Neuronal stem cell (in vitro differentiated cells): ENCODE measurements around the gene TMEM145.
A peak's percentile ranks its signal among the peaks of the same experiment; 100 is the strongest.

ENCODE experiments used
- DNase-seq: peaks from one replicate; pipeline ENCODE4 v3.0.0-alpha.2; 2013; ENCODE audit warnings: low spot score
- H2AFZ ChIP-seq: one replicate; pipeline ENCODE4 v1.6.1; 2013; ENCODE audit warnings: mild to moderate bottlenecking, low read length, inconsistent platforms
- H2AK5ac ChIP-seq: 2 replicates; pipeline ENCODE4 v1.6.1; 2013; ENCODE audit warnings: low read depth, mild to moderate bottlenecking, inconsistent platforms, low read length, moderate library complexity, mixed read lengths
- H2BK120ac ChIP-seq: 2 replicates; pipeline ENCODE4 v1.6.1; 2013; ENCODE audit warnings: low read depth, mild to moderate bottlenecking, inconsistent platforms, low read length, moderate library complexity, mixed read lengths
- H2BK12ac ChIP-seq: one replicate; pipeline ENCODE4 v1.6.1; 2013; ENCODE audit warnings: low read length, inconsistent platforms
- H2BK15ac ChIP-seq: 2 replicates; pipeline ENCODE4 v1.6.1; 2013; ENCODE audit warnings: mild to moderate bottlenecking, low read length, inconsistent platforms, mixed read lengths
- H2BK5ac ChIP-seq: one replicate; pipeline ENCODE4 v1.6.1; 2013; ENCODE audit warnings: inconsistent platforms, mild to moderate bottlenecking, low read length, moderate library complexity
- H3K14ac ChIP-seq: one replicate; pipeline ENCODE4 v1.6.1; 2013; ENCODE audit warnings: low read length, inconsistent platforms
- H3K18ac ChIP-seq: 2 replicates; pipeline ENCODE4 v1.6.1; 2013; ENCODE audit warnings: low read length, inconsistent platforms
- H3K23ac ChIP-seq: 2 replicates; pipeline ENCODE4 v1.6.1; 2013; ENCODE audit warnings: low read depth, mild to moderate bottlenecking, mixed read lengths, low read length, inconsistent platforms; ENCODE audit not compliant: poor library complexity
- H3K27ac ChIP-seq: replicated peaks from 3 replicates; pipeline ENCODE4 v1.5.1; 2013; ENCODE audit warnings: low read length, inconsistent platforms
- H3K27me3 ChIP-seq, 3 experiments: 2 replicates each; pipeline ENCODE4 v1.6.1; 2013; ENCODE audit warnings: low read length in 3 of 3, mild to moderate bottlenecking in 2 of 3, inconsistent platforms in 1 of 3, low read depth in 1 of 3, mixed read lengths in 1 of 3, moderate library complexity in 1 of 3; ENCODE audit not compliant: control insufficient read depth in 3 of 3, insufficient read depth in 3 of 3
- H3K36me3 ChIP-seq, 2 donors: replicated peaks in 1 of 2; 2 replicates each; pipeline ENCODE4 v1.6.1; 2013; ENCODE audit warnings: low read length in 2 of 2; ENCODE audit not compliant: control insufficient read depth in 2 of 2, insufficient read depth in 2 of 2
- H3K4ac ChIP-seq: 2 replicates; pipeline ENCODE4 v1.6.1; 2013; ENCODE audit warnings: inconsistent platforms, mild to moderate bottlenecking, low read length, moderate library complexity
- H3K4me1 ChIP-seq, 2 donors: 1 replicate in 1 of 2; 2 replicates in 1 of 2; pipeline ENCODE4 v1.6.1; 2013; ENCODE audit warnings: low read length in 2 of 2, low read depth in 1 of 2; ENCODE audit not compliant: control insufficient read depth in 2 of 2, insufficient read depth in 1 of 2
- H3K4me2 ChIP-seq: one replicate; pipeline ENCODE4 v1.6.1; 2013; ENCODE audit warnings: mild to moderate bottlenecking, low read length, inconsistent platforms; ENCODE audit not compliant: insufficient read depth, poor library complexity, severe bottlenecking
- H3K4me3 ChIP-seq, 2 donors: 2 replicates each; pipeline ENCODE4 v1.5.1; 2013; ENCODE audit warnings: low read length in 2 of 2, mild to moderate bottlenecking in 2 of 2, inconsistent platforms in 1 of 2, moderate library complexity in 1 of 2
- H3K79me1 ChIP-seq: one replicate; pipeline ENCODE4 v1.6.1; 2013; ENCODE audit warnings: low read depth, mild to moderate bottlenecking, inconsistent platforms, low read length, moderate library complexity
- H3K9ac ChIP-seq: one replicate; pipeline ENCODE4 v1.6.1; 2013; ENCODE audit warnings: mild to moderate bottlenecking, low read depth, low read length, inconsistent platforms; ENCODE audit not compliant: poor library complexity
- H3K9me3 ChIP-seq, 2 donors: replicated peaks in 1 of 2; 2 replicates each; pipeline versions ENCODE3 to v1.6.1; 2013; ENCODE audit warnings: low read length in 2 of 2, mild to moderate bottlenecking in 2 of 2, inconsistent platforms in 1 of 2, low read depth in 1 of 2, mixed read lengths in 1 of 2, moderate library complexity in 1 of 2; ENCODE audit not compliant: control insufficient read depth in 2 of 2, insufficient read depth in 1 of 2
- H4K8ac ChIP-seq: one replicate; pipeline ENCODE4 v1.6.1; 2013; ENCODE audit warnings: low read depth, mild to moderate bottlenecking, inconsistent platforms, low read length, moderate library complexity
- H4K91ac ChIP-seq: one replicate; pipeline ENCODE4 v1.6.1; 2013; ENCODE audit warnings: low read length, low read depth, mild to moderate bottlenecking, inconsistent platforms; ENCODE audit not compliant: poor library complexity
- WGBS, 2 donors: extraction: QIAGEN DNeasy Blood & Tissue Kit; methylation state at CpG; one replicate each; pipeline ENCODE4 v1.1.7; 2013; ENCODE audit warnings: missing lambda C conversion rate in 2 of 2, mixed read lengths in 1 of 2; ENCODE audit not compliant: insufficient read length in 2 of 2, insufficient replicate concordance in 1 of 2; ENCODE audit errors: extremely low coverage in 2 of 2; 5-methylcytosine and 5-hydroxymethylcytosine counted together

Gene TMEM145

GRCh38 chr19:42284591-42285341 is 28.3 kb upstream of the TMEM145 start:
- Histone ChIP-seq H3K14ac (peak overlapping the region; percentile 97), H2AFZ (peak overlapping the region; percentile 39), H3K9ac (peak overlapping the region; percentile 94), H2BK5ac (peak overlapping the region; percentile 62), H4K91ac (no peak overlapping the region), H3K23ac (peak overlapping the region; percentile 44), H3K79me1 (peaks cover 28% of the 10 kb centered on the region), H4K8ac (peak overlapping the region; percentile 58), H3K4ac (peak overlapping the region; percentile 81), H2BK12ac (no peak overlapping the region), H3K4me2 (peak overlapping the region; percentile 97), H2BK15ac (no peak overlapping the region), H3K9me3 (peaks cover 0 to 2% of the 10 kb centered on the region in 2 donors), H3K18ac (peak overlapping the region; percentile 92), H2AK5ac (peak overlapping the region; percentile 82), H3K27me3 (peaks cover 0 to 2% (median 0%) of the 10 kb centered on the region in 3 experiments), H3K4me3 (peak overlapping the region; percentile 87 to 96), H2BK120ac (no peak overlapping the region), H3K36me3 (peaks cover 36 to 44% of the 10 kb centered on the region in 2 donors), H3K4me1 (peaks cover 35 to 38% of the 10 kb centered on the region in 2 donors), H3K27ac (peak overlapping the region; percentile 50)
- peak; percentile 29 for DNase-seq
- no CpG with 5 or more reads among the region's 41 CpGs for WGBS, 2 donors

GRCh38 chr19:42285541-42285941 is 27.6 kb upstream of the TMEM145 start:
- Histone ChIP-seq H3K9me3 (peaks cover 0 to 2% of the 10 kb centered on the region in 2 donors), H4K91ac (no peak overlapping the region), H3K23ac (no peak overlapping the region), H2BK12ac (no peak overlapping the region), H3K79me1 (peaks cover 29% of the 10 kb centered on the region), H3K4me2 (peak overlapping the region; percentile 97), H3K9ac (no peak overlapping the region), H3K18ac (peak overlapping the region; percentile 42), H2BK120ac (no peak overlapping the region), H3K4ac (no peak overlapping the region), H3K14ac (no peak overlapping the region), H2AFZ (no peak overlapping the region), H2BK5ac (peak overlapping the region; percentile 62), H3K27me3 (peaks cover 0 to 2% (median 0%) of the 10 kb centered on the region in 3 experiments), H3K27ac (peak overlapping the region; percentile 50), H2AK5ac (peak overlapping the region; percentile 91), H4K8ac (no peak overlapping the region), H3K4me3 (peak overlapping the region; percentile 87 to 96), H3K4me1 (peaks cover 35 to 38% of the 10 kb centered on the region in 2 donors), H2BK15ac (no peak overlapping the region), H3K36me3 (peaks cover 44 to 51% of the 10 kb centered on the region in 2 donors)
- WGBS, 2 donors: no CpG with 5 or more reads among the region's 5 CpGs
- DNase-seq: no peak

GRCh38 chr19:42285988-42286348 is 27.1 kb upstream of the TMEM145 start:
- Histone ChIP-seq H3K27me3 (peaks cover 0 to 2% (median 0%) of the 10 kb centered on the region in 3 experiments), H3K23ac (peak overlapping the region; percentile 60), H3K4me1 (peaks cover 35 to 38% of the 10 kb centered on the region in 2 donors), H3K9ac (peak overlapping the region; percentile 83), H3K27ac (no peak overlapping the region), H3K9me3 (peaks cover 0 to 2% of the 10 kb centered on the region in 2 donors), H2BK120ac (no peak overlapping the region), H2AFZ (no peak overlapping the region), H2BK5ac (peak overlapping the region; percentile 55), H3K4me2 (peak overlapping the region; percentile 97), H3K4ac (no peak overlapping the region), H2AK5ac (peak overlapping the region; percentile 91), H3K79me1 (peaks cover 31% of the 10 kb centered on the region), H2BK12ac (peak overlapping the region; percentile 88), H4K91ac (no peak overlapping the region), H3K4me3 (peak overlapping the region; percentile 11 to 96), H3K36me3 (peaks cover 48 to 56% of the 10 kb centered on the region in 2 donors), H4K8ac (no peak overlapping the region), H2BK15ac (peak overlapping the region; percentile 39), H3K18ac (peak overlapping the region; percentile 59), H3K14ac (no peak overlapping the region)
- no peak for DNase-seq
- no CpG with 5 or more reads among the region's 6 CpGs for WGBS, 2 donors

GRCh38 chr19:42286349-42287016 is 26.6 kb upstream of the TMEM145 start:
- H3K14ac ChIP-seq: no peak overlapping the region
- peak overlapping the region; percentile 39 for H2BK15ac ChIP-seq
- H3K36me3 ChIP-seq: peaks cover 52 to 61% of the 10 kb centered on the region in 2 donors
- DNase-seq: no peak
- peaks cover 0 to 2% (median 0%) of the 10 kb centered on the region in 3 experiments for H3K27me3 ChIP-seq
- peak overlapping the region; percentile 59 for H3K18ac ChIP-seq
- H3K9ac ChIP-seq: peak overlapping the region; percentile 83
- H3K4me2 ChIP-seq: no peak overlapping the region
- H2BK120ac ChIP-seq: no peak overlapping the region
- H3K4ac ChIP-seq: no peak overlapping the region
- peak overlapping the region; percentile 91 for H2AK5ac ChIP-seq
- H3K4me1 ChIP-seq: peaks cover 31 to 34% of the 10 kb centered on the region in 2 donors
- peak overlapping the region; percentile 88 for H2BK12ac ChIP-seq
- peak overlapping the region; percentile 60 for H3K23ac ChIP-seq
- no peak overlapping the region for H4K91ac ChIP-seq
- no CpG with 5 or more reads among the region's 13 CpGs for WGBS, 2 donors
- peak overlapping the region; percentile 10 for H4K8ac ChIP-seq
- H2AFZ ChIP-seq: no peak overlapping the region
- H3K4me3 ChIP-seq: peak overlapping the region; percentile 11 to 96
- H3K9me3 ChIP-seq: peaks cover 0 to 2% of the 10 kb centered on the region in 2 donors
- peaks cover 30% of the 10 kb centered on the region for H3K79me1 ChIP-seq
- H2BK5ac ChIP-seq: peak overlapping the region; percentile 55
- H3K27ac ChIP-seq: no peak overlapping the region
